HG02759 (cell line): ENCODE measurements around the gene CSRNP2.
"Not testable (repeated sequence)": the region's sequence is repeated elsewhere in the genome, so short reads cannot be mapped to it uniquely, and the experiment has no call there.

Experiments used
- ATAC-seq: cut with Tn5 transposase; IDR thresholded peaks from one replicate; pipeline ENCODE4 v1.9.1; 2021; ENCODE audit warnings: mild to moderate bottlenecking, moderate library complexity; ENCODE audit not compliant: unreplicated experiment

Gene CSRNP2

DNA sequence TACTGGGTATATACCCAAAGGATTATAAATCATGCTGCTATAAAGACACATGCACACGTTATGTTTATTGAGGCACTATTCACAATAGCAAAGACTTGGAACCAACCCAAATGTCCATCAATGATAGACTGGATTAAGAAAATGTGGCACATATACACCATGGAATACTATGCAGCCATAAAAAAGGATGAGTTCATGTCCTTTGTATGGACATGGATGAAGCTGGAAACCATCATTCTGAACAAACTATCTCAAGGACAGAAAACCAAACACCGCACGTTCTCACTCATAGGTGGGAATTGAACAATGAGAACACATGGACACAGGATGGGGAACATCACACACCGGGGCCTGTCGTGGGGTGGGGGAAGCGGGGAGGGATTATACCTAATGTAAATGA is 4.5 kb downstream of the CSRNP2 start:
- not testable (repeated sequence) for ATAC-seq

DNA sequence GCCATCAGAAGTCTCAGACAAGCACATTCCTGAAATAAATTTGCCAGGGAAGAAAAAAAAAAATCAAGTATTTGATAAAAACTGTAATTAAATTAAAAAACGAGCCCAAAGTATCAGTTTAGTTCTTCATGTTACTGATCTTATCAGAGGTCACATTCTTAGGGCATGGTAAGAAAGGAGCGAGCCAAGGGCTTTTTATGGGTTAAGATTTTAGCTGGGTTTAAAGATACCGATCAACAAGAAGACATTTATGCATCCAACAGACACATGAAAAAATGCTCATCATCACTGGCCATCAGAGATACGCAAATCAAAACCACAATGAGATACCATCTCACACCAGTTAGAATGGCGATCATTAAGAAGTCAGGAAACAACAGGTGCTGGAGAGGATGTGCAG is 5.0 kb downstream of the CSRNP2 start:
- ATAC-seq = not testable (repeated sequence)

DNA sequence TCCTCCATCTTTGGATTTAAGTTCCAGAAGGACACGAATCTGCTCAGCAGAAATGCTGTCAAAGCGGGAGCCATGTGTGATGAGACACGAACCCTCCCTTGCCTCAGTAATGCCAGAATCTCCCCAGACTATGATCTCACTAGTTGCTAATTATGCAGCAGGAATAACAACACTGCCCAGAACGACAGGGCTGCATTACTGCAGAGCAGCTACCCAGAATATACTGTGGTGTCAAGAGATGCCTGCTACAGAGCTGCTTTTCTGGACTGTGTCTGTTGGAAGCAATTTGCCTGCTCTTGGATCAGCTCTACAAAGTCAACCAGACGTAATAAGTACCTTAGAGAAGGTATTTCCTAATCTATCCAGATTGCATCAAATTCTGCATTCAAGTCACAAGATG is 5.5 kb downstream of the CSRNP2 start:
- no peak for ATAC-seq

DNA sequence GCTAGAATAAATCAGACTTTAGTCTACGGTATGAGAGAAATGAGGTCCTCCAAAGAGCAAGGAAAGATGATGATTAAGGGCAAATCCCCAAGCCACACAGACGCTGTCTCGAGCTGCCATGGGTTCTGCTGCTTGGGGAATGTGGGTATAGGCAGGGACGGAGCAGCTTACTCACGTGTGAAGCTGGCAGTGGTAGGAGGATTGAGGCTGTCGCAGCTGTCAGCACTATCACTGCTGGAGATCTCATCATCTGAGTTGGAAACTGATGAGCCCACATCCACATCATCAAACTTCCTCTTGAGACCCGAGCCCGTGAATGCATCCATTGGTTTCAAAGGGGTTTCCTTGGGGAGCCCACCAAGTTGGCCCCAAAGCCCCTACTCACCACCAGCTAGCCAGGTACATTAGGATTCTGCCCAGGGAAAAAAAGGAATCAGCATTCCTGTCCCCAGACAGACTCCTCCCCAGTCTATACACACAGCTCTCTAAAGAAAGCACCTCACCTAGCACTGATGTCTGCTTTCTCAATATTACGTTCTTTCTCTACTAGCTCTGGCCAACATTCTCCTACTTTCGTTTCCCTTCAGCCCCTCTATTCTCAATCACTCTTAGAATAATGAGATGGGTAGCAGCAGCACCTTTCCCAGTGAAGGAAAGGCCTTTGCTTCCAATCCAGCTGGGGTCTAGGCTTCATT is 7.0 kb downstream of the CSRNP2 start:
- no peak for ATAC-seq

DNA sequence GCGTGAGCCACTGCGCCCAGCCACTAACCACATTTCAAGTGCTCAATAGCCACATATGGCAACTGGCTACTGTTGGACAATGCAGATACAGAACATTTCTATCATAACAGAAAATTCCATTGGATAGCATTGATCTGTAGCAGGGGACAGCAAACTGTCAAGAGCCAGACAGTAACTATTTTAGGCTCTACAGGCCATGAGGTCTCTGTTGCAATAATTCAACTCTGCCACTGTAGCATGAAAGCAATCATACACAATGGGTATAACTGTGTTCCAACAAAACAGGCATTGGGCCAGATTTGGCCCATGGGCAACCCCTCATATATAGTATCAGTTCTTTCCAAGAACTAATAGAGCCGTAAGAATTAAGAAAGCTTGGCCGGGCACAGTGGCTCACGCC is 8.0 kb downstream of the CSRNP2 start:
- no peak for ATAC-seq

DNA sequence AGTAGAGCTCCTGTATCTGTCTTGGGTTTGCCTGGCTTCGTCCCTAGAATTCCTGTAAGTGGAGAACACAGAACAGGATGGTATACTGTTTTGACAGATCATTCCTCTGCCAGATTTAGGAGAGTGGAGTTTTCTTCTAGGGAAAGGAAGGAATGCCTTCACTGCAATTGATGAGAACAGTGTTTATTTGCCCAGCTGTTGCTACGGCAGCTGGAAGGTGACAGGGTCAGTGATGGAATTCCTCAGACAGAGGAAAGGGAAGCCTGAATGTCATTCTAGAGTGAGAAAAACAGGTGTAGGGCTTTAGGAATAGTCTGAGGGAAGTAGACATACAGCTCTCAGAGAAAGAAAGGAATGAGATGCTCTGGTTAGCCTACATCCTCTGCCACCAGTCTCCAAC is 11.7 kb downstream of the CSRNP2 start:
- no peak for ATAC-seq

DNA sequence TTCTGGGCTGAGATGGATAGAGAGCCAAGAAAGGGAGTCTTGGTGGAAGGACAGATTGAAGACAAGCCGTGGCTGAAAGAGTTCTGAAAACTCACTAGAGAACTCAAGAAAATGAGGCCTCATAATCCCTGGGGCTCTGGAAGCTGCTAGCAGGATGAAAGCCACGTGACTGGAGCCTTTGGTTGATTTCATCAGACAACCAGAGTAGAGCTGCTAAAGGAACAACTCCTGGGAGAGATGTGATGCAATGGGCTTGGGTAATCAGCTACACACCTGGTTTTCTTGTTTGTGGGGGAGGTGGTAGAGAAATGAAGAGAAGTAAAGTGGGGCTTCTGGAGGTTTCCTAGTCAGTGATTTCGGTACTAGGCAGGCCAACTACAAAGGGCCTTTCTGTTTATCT is 13.4 kb downstream of the CSRNP2 start:
- no peak for ATAC-seq

DNA sequence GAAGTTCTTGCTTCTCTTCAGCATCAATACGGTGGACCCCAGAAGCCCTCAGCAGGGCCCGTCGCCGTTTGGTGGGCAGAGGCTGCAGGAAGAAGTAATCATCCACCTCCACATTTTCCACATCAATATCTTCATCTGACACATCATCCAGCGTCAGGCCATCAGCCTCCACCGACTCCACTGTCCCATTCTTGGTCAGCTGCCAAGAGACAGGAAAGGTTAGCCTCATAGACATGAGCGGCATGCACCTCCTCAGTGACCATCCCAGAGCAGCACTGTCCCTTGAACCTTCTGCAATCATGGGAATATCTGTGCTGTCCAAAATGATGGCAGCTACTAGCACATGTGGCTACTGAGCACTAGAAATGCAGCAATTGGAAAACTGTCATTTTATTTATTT is 15.6 kb downstream of the CSRNP2 start:
- ATAC-seq = no peak

DNA sequence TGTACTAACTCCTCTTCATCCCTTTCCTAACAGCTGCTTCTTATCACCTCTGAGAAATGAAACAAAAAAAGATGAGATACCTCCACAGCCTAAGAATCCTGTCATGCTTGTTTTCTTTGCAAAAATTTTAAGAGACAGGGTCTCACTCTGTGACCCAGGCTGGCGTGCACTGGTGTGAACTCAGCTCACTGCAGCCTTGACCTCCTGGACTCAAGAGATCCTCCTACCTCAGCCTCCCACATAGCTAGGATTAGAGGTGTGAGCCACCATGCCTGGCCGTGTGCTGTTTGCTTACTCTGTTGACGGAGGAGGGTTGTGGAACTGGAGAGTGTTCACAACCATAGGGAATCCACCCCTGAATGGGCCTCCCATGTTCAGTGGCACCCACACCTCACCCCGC is 16.2 kb downstream of the CSRNP2 start:
- ATAC-seq = no peak

DNA sequence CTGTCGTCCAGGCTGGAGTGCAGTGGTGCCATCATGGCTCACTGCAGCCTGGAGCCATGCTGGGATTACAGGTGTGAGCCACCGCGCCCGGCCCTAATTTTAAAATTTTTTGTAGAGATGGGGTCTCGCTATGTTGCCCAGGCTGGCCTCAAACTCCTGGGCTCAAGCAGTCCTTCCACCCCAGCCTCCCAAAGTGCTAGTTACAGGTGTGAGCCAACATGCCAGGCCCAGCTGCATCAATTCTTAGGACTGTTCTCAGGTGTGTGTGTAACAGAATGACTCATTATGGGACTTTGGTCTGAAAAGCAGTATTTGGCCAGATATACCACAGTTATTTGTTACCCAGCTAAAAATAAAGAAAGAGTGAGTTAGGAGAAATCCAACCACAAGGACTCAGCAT is 17.9 kb downstream of the CSRNP2 start:
- no peak for ATAC-seq

DNA sequence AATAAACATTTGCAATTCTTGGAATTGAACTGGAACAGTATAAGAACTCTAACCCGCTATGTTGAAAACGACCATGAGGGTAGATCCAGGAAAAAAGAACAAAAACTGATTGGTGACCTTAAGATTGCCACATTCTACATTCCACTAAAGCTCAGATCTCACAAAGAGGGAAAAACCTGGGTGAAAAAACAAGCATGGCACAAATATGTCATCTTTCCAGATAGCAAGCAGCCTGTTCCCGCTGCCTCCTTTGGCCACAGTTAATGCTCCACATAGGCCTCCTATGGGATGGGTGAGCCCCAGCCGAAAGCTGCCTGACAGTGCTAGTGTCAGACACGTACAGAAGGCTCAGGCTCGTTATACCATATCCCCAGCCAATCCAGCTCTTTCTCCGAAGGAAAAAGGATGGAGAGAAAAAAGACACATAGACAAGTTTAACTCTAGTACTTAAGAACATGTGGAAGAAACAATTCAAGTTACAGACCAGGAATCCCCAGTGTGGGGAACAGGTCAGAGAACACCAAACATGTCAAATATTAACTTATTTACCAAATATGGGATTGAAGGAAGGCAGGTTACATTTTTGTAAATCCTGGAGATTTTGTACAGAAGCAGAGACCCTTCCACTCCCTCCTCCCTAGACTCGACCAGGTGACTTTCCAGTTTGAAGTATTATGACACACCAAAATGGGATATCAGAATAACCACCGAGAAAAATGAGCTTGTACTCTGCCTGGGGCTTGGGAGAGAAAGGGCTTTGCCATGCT is 20.6 kb downstream of the CSRNP2 start:
- ATAC-seq = no peak

DNA sequence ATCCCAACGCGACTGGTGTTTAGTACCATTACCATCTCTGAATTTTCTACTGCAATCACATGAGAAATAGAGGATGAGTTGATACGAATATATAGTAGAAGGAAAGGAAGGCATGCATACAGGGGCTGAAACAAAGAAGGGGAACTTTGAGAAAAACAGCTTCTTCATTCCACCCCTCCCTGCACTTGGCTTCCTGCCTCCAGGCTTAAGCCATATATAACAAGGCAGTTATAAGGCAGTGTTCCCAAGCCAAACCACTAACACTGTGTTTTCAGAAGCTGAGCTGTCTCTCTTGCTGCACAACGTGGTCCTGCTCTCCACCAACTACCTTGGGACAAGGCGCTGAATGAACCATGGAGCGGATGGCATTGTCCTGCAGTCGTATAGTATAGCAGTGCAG is 24.3 kb downstream of the CSRNP2 start:
- ATAC-seq = no peak

DNA sequence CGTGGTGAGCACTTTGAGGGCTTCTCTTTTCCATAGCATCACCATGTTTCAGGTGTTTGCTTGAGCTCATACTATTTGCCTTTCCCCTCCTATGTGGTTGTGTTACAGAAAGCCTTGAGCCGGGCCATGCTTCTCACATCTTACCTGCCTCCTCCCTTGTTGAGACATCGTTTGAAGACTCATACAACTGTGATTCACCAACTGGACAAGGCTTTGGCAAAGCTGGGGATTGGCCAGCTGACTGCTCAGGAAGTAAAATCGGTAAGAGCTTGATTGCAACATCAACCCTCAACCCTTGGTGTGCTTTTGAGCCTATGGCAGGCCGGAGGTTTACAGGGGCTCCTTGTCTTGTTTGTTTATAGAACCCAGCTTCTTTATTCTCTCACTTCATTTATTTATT is 27.2 kb downstream of the CSRNP2 start:
- no peak for ATAC-seq

DNA sequence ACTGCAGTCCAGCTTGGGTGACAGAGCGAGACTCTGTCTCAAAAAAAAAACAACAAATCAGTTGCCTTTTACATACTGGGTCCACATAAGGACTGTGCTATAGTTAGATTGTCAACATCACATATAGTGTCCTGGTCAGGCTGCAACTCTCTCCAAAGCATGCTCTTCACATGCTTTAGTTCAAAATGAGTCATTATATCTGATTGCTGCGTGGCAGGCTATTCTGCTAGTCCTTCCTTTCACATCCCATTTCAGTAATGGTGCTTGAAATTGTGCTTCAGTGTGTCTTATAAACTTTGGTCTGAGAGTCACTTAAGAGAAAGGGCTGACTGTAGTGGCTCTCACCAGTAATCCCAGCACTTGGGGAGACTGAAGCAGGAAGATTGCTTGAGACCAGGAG is 28.3 kb downstream of the CSRNP2 start:
- ATAC-seq = no peak

DNA sequence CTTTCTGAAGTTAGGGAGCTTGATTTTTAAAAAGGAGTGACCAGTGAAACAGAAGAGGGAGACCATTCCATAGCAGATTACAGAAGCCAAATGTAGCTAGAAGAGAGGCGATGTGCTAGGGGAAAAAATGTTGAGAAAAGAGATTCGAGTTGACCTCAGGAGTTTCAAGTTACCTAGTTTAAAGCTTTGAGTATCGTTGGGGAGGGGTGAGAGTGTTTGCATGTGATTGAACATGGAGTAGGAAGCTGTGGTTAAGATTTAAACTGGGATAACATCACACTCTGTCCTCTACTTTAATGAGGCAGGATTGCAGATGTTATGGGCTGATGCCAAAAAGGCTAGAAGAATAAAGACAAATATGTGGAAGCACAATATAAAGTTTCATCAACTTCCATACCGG is 31.6 kb downstream of the CSRNP2 start:
- no peak for ATAC-seq

DNA sequence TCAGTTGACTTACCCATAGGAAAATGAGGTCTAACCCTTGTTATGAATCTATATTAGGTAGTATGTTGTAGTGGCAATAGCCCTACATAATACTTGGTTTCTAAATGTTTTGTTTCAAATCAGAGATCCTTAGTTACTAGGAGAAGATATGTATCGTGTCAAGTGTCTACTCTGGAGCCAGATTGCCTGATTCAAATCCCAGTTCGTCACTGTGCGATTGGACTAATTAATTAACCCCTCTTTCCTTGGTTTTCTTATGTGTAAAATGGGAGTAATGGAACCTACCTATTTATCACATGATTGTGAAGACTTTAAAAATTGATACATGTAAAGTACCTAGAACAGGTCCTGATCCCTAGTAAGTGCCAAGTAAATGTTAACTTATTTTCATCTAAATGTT is 33.9 kb downstream of the CSRNP2 start:
- no peak for ATAC-seq

DNA sequence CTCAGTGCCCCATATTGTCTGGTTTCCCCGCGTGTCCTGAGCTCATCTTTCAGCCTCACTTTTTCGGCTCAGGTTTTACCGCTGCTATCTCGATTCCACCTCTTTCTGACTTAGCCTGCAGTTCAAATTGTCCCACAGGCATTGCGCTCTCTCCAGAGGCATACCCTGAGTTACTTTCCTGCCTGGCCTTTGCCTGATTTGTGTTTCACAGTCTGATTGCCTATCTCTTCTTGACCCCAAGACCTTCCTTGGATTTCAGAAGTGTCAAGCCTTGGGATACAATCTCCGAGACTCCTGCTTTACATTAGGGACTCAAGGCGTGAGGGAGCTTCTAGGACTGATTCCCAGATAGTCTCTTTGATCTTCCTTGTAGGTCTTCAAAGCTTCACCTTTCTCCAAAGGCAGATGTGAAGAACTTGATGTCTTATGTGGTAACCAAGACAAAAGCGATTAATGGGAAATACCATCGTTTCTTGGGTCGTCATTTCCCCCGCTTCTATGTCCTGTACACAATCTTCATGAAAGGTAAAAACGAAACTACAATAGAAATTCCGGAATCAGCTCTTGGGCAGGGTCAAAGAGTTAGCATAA is 34.6 kb downstream of the CSRNP2 start:
- no peak for ATAC-seq

DNA sequence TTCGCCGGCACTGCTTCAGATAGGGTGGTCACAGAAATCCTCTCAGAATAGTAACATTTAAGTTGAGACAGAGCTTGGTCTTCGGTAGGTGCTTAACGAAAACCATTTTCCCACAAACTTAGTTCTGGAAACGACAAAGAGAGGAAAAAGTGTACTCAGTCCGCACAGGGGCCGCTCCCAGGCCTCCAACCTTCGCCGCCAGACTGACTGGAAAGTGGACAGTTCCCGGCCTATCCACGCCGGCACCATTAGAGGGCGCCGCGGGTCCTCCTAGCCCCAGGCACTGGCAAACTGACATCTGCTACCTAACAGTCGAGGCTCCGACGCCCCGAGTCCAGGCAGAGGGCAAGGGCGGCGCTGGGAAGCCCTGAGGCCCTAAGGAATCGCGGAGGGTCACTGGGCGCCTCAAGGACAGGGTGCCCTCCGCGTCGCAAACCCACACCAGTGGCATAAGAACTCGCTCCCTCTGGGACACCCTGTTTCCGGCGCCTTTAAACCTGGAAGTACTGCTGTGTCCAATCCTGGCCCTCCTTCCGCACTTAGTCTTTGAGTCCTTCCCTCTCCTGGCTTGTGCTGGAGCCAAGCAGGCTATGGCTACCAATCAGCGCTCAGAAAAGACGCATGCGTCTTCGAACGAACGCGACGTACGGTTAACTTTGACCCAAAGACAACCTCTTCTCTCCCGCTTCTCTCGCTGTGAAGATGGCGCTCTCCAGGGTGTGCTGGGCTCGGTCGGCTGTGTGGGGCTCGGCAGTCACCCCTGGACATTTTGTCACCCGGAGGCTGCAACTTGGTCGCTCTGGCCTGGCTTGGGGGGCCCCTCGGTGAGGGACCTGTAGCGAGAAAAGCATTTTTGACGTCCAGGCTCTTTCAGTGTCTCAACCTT is 35.5 kb downstream of the CSRNP2 start, which contains the start of gene LETMD1:
Gene LETMD1 (plus strand): TSS at position 673 of the 886 bp plus-strand sequence. CDS start 30 bp downstream, at position 703.
- ATAC-seq = peak; percentile 97

DNA sequence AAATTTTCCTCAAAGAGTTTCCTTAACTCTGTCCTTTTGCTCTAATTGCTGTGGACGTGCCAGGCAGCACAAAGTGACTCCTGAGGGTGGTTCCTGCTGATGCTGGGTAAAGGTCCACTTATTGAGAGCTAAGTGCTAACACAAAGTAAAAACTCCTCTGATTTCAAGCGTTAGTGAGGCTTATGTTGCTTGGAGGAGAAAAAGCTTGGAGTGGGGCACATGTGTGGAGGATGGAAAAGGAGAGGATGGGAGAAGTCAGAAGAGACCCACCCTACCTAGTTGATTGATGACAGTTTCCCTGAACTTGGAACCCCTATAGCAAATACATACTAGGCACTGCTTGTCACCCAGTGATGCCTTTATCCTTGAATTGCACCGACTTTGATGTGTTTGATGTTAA is 47.1 kb downstream of the CSRNP2 start:
- no peak for ATAC-seq

DNA sequence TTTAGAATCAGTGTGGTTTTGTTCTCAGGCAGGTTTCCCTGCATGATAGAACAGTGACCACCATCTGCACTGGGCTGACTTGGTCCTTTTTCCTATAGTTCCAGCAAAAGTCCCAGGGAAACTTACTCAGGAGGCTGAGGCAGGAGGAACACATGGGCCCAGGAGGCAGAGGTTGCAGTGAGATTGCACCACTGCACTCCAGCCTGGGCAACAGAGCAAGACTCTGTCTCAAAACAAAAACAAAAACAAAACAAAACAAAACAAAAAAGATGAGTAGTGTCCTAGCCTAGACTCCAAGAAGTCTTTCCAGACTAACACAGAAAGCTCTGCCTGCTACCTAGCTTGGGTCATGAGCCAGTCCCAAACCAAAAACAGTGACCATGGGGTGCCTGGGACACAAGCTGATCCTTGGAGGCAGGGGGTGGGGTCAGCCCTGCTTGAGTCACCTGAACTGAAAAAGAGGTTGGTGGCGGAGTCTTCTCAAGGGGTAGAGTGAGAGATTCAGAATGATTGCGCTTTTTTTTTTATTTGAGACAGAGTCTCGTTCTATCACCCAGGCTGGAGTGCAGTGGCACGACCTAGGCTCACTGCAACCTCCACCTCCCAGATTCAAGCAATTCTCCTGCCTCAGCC is 49.8 kb downstream of the CSRNP2 start:
- ATAC-seq = no peak

DNA sequence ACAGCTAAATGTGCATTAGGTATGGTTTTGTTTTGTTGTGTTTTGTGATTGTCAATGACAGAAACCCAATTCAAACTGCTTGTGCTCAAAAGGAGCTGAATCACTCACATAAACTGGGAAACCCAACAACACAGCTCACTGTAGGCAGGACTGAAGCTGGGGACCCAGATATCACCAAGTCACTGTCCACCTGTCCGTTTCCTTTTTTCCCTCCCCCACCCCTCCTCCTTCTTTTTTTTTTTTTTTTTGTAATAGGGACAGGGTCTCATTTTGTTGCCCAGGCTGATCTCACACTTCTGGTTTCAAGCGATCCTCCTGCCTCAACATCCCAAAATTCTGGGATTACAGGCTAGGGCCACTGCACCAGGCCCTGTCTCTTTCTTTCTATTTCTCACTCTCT is 50.3 kb downstream of the CSRNP2 start:
- no peak for ATAC-seq
